K562 (cell line): ENCODE data around the gene WDR90. TPM values are rescaled to one million over a fixed set of nuclear protein-coding genes. Genes with fewer than 3 reads are reported as not detected.

Experiments
- CBX1 ChIP-seq: sonication (generic); IDR thresholded peaks from 2 replicates; pipeline ENCODE4 v1.6.1; 2016; ENCODE audit warnings: antibody characterized with exemption, low read depth, mild to moderate bottlenecking
- CBX2 ChIP-seq: fragments of 200-600 bp; sonication (generic); IDR thresholded peaks from one replicate; pipeline ENCODE4 v1.6.1; 2012; ENCODE audit warnings: mild to moderate bottlenecking, low read length, inconsistent platforms; ENCODE audit not compliant: insufficient read depth, poor library complexity, severe bottlenecking
- CBX8 ChIP-seq: fragments of 200-600 bp; sonication (generic); IDR thresholded peaks from 2 replicates; pipeline ENCODE4 v1.6.1; 2012; ENCODE audit warnings: borderline replicate concordance, mixed run types, low read depth, mild to moderate bottlenecking, moderate library complexity, mixed read lengths, low read length, control low read depth, inconsistent platforms; ENCODE audit not compliant: poor library complexity, severe bottlenecking; ENCODE audit errors: extremely low read depth
- FOXJ3 ChIP-seq: sonication (generic); formaldehyde crosslinking; IDR thresholded peaks from 2 replicates; pipeline ENCODE4 v1.4.0; 2020; ENCODE audit warnings: mild to moderate bottlenecking, missing genetic modification reagents
- MTA3 ChIP-seq: fragments of 450-650 bp; formaldehyde crosslinking; IDR thresholded peaks from 2 replicates; pipeline ENCODE4 v1.6.1; 2017; ENCODE audit warnings: mild to moderate bottlenecking, borderline replicate concordance
- MYC ChIP-seq, 2 experiments: fragments of 250-450 bp in 1 of 2; sonication (Bioruptor Pico) in 1 of 2; IDR thresholded peaks; 2 replicates each; pipeline versions ENCODE4 v1.5.1 to v1.6.1; 2012 to 2021; ENCODE audit warnings: low read depth in 2 of 2, borderline replicate concordance in 1 of 2, improper control_type of control experiment in 1 of 2, low read length in 1 of 2, mild to moderate bottlenecking in 1 of 2, moderate library complexity in 1 of 2
- PCBP1 ChIP-seq: fragments of 200-400 bp; formaldehyde crosslinking; IDR thresholded peaks from 2 replicates; pipeline ENCODE4 v1.6.1; 2018; ENCODE audit warnings: mild to moderate bottlenecking, low read depth, low read length; ENCODE audit not compliant: poor library complexity, severe bottlenecking
- TEAD2 ChIP-seq: fragments of 450-650 bp; IDR thresholded peaks from 2 replicates; pipeline ENCODE4 v1.6.1; 2016; ENCODE audit warnings: missing genetic modification characterization, control low read depth, missing compliant biosample characterization
- ZNF253 ChIP-seq: fragments of 250-450 bp; sonication (Bioruptor Pico); conservative IDR thresholded peaks from 2 replicates; pipeline ENCODE4 v1.6.1; 2021; ENCODE audit warnings: mild to moderate bottlenecking
- ZNF707 ChIP-seq: fragments of 250-450 bp; sonication (Bioruptor Pico); conservative IDR thresholded peaks from 2 replicates; pipeline ENCODE4 v1.8.0; 2022; ENCODE audit warnings: inconsistent platforms, mild to moderate bottlenecking, moderate library complexity
- ZNF76 ChIP-seq: fragments of 250-450 bp; sonication (Bioruptor Pico); IDR thresholded peaks from 2 replicates; pipeline ENCODE4 v1.4.0; 2020; ENCODE audit warnings: mild to moderate bottlenecking, moderate library complexity, borderline replicate concordance
- ZNF77 ChIP-seq: fragments of 250-450 bp; sonication (Bioruptor Pico); IDR thresholded peaks from 2 replicates; pipeline ENCODE4 v1.5.0; 2020
- polyA plus RNA-seq, 8 experiments: library from polyadenylated mRNA; depleted of rRNA in 4 of 8; stranded (reverse) in 5 of 8; unstranded in 3 of 8; fragments of >200 nt; fragmentation: Nextera tagmentation in 2 of 8; fragmentation: Illumina TruSeq in 1 of 8; extraction: Ambion mirVana in 2 of 8; extraction: Trizol in 1 of 8; gene quantifications; 2 replicates each; pipeline versions ENCODE4 v1.2.1 to v1.2.3, GENCODE V29; 2011 to 2014; ENCODE audit warnings: inconsistent platforms in 1 of 8, missing spikeins in 1 of 8
- total RNA-seq, 7 experiments: library from RNA; depleted of rRNA in 6 of 7; stranded (reverse); fragments of >200 nt in 6 of 7; fragmentation: Illumina TruSeq in 2 of 7; extraction: Trizol in 2 of 7; gene quantifications; 2 replicates each; pipeline versions ENCODE4 v1.2.1 to v1.2.3, GENCODE V29; 2011 to 2021; ENCODE audit warnings: low replicate concordance in 1 of 7
- TF ChIP-seq, protein P1 (sequence below): sonication (generic); formaldehyde crosslinking; IDR thresholded peaks from 2 replicates; pipeline ENCODE4 v1.8.1; 2022; ENCODE audit warnings: missing genetic modification reagents
- TF ChIP-seq, protein P2 (sequence below): IDR thresholded peaks from 3 replicates; pipeline ENCODE4 v1.6.1; 2011; ENCODE audit warnings: borderline replicate concordance, mild to moderate bottlenecking, moderate library complexity; ENCODE audit not compliant: insufficient read length; ENCODE audit errors: extremely low read depth
- TF ChIP-seq, protein P3 (sequence below): fragments of 450-650 bp; IDR thresholded peaks from 2 replicates; pipeline ENCODE4 v1.7.1; 2018; ENCODE audit warnings: mild to moderate bottlenecking, low read depth; ENCODE audit not compliant: partially characterized antibody
- TF ChIP-seq, protein P4 (sequence below): fragments of 250-450 bp; sonication (Bioruptor Pico); IDR thresholded peaks from 2 replicates; pipeline ENCODE4 v1.9.0; 2021; ENCODE audit warnings: mild to moderate bottlenecking, inconsistent platforms

Gene WDR90
- total and polyA plus RNA-seq, 9 of the 15 experiments (the other 6 are each of a cell fraction or from before 2014, with no cell fraction given), result 0.44 to 12.6 (median 3.3) TPM

DNA sequence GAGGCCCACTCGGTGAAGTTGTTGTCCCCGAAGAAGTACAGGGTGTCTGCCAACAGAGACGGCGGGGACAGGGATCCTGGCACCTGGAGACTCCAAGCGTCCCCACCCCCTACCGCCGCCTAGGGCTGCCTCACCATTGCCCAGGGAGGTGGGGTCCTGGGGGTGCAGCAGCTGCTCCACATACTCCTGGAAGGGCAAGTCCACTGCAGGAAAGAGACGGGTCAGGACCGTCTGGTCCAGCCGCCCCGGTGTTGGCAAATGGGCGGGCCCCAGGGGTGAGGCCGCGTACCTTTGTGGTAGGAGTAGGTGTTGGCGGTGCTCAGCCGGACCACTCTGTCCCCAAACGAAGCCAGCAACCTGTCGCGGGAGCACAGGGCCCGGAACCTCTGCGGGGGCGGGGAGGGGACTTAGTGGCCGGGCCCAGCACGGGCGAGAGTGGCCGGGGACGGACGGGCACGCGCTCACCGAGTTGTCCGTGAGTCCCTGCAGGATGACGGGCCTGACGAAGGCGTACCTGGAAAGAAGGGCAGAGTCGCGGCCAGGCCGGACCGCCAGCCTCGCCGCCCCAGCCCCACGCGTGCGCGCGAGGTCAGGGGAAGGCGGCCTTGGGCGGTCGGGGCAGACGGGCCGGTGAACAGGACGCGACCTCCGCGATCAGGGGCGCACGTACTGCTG lies 34.4 kb downstream of the WDR90 start (continued):
- TF ChIP-seq, protein P1, sequence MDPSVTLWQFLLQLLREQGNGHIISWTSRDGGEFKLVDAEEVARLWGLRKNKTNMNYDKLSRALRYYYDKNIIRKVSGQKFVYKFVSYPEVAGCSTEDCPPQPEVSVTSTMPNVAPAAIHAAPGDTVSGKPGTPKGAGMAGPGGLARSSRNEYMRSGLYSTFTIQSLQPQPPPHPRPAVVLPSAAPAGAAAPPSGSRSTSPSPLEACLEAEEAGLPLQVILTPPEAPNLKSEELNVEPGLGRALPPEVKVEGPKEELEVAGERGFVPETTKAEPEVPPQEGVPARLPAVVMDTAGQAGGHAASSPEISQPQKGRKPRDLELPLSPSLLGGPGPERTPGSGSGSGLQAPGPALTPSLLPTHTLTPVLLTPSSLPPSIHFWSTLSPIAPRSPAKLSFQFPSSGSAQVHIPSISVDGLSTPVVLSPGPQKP, result no peak
- TF ChIP-seq ZNF707 (no peak), CBX2 (no peak), ZNF77 (no peak), CBX8 (no peak), PCBP1 (no peak), ZNF76 (CRISPR knock-in tag) (no peak), MTA3 (no peak), MYC (IDR thresholded peaks at IDR 0.05; ENCODE audit: low read depth, low read length) (no peak), MYC (CRISPR knock-in tag; IDR thresholded peaks at IDR 0.05; ENCODE audit: borderline replicate concordance, low read depth) (0 out of 2 replicates have a peak, but pooled peaks have one; percentile 25), ZNF253 (CRISPR knock-in tag) (peak; percentile 75), FOXJ3 (CRISPR knock-in tag) (no peak), CBX1 (peak; percentile 20; the same call in 1 of the 2 replicates), TEAD2 (tag) (no peak)
- TF ChIP-seq, protein P2, sequence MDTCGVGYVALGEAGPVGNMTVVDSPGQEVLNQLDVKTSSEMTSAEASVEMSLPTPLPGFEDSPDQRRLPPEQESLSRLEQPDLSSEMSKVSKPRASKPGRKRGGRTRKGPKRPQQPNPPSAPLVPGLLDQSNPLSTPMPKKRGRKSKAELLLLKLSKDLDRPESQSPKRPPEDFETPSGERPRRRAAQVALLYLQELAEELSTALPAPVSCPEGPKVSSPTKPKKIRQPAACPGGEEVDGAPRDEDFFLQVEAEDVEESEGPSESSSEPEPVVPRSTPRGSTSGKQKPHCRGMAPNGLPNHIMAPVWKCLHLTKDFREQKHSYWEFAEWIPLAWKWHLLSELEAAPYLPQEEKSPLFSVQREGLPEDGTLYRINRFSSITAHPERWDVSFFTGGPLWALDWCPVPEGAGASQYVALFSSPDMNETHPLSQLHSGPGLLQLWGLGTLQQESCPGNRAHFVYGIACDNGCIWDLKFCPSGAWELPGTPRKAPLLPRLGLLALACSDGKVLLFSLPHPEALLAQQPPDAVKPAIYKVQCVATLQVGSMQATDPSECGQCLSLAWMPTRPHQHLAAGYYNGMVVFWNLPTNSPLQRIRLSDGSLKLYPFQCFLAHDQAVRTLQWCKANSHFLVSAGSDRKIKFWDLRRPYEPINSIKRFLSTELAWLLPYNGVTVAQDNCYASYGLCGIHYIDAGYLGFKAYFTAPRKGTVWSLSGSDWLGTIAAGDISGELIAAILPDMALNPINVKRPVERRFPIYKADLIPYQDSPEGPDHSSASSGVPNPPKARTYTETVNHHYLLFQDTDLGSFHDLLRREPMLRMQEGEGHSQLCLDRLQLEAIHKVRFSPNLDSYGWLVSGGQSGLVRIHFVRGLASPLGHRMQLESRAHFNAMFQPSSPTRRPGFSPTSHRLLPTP, result no peak
- TF ChIP-seq, protein P3, sequence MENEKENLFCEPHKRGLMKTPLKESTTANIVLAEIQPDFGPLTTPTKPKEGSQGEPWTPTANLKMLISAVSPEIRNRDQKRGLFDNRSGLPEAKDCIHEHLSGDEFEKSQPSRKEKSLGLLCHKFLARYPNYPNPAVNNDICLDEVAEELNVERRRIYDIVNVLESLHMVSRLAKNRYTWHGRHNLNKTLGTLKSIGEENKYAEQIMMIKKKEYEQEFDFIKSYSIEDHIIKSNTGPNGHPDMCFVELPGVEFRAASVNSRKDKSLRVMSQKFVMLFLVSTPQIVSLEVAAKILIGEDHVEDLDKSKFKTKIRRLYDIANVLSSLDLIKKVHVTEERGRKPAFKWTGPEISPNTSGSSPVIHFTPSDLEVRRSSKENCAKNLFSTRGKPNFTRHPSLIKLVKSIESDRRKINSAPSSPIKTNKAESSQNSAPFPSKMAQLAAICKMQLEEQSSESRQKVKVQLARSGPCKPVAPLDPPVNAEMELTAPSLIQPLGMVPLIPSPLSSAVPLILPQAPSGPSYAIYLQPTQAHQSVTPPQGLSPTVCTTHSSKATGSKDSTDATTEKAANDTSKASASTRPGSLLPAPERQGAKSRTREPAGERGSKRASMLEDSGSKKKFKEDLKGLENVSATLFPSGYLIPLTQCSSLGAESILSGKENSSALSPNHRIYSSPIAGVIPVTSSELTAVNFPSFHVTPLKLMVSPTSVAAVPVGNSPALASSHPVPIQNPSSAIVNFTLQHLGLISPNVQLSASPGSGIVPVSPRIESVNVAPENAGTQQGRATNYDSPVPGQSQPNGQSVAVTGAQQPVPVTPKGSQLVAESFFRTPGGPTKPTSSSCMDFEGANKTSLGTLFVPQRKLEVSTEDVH, result no peak
- TF ChIP-seq, protein P4, sequence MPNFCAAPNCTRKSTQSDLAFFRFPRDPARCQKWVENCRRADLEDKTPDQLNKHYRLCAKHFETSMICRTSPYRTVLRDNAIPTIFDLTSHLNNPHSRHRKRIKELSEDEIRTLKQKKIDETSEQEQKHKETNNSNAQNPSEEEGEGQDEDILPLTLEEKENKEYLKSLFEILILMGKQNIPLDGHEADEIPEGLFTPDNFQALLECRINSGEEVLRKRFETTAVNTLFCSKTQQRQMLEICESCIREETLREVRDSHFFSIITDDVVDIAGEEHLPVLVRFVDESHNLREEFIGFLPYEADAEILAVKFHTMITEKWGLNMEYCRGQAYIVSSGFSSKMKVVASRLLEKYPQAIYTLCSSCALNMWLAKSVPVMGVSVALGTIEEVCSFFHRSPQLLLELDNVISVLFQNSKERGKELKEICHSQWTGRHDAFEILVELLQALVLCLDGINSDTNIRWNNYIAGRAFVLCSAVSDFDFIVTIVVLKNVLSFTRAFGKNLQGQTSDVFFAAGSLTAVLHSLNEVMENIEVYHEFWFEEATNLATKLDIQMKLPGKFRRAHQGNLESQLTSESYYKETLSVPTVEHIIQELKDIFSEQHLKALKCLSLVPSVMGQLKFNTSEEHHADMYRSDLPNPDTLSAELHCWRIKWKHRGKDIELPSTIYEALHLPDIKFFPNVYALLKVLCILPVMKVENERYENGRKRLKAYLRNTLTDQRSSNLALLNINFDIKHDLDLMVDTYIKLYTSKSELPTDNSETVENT (CRISPR knock-in tag), result peak; percentile 11; the same call in 1 of the 2 replicates
